Loucy (cell line): ENCODE data around the gene STIM1.
"Not testable (repeated sequence)": the region's sequence is repeated elsewhere in the genome, so short reads cannot be mapped to it uniquely, and the experiment has no call there.

Experiments used
- H2AFZ ChIP-seq: fragments of 200-600 bp; sonication (generic); 2 replicates; pipeline ENCODE4 v1.6.0; 2016; ENCODE audit warnings: antibody characterized with exemption, mild to moderate bottlenecking, low read length, moderate library complexity
- H3F3A ChIP-seq: fragments of 200-600 bp; 2 replicates; pipeline ENCODE4 v1.6.0; 2016; ENCODE audit warnings: antibody characterized with exemption, low read depth, mild to moderate bottlenecking
- H3K27me3 ChIP-seq: fragments of 200-600 bp; sonication (generic); 2 replicates; pipeline ENCODE4 v1.6.1; 2014; ENCODE audit warnings: low read length, mild to moderate bottlenecking; ENCODE audit not compliant: insufficient read depth, poor library complexity, severe bottlenecking
- H3K36me3 ChIP-seq: fragments of 200-600 bp; sonication (generic); 2 replicates; pipeline ENCODE4 v1.6.1; 2016; ENCODE audit warnings: low read length; ENCODE audit not compliant: insufficient read depth
- H3K4me1 ChIP-seq: fragments of 200-600 bp; sonication (generic); 2 replicates; pipeline ENCODE4 v1.5.1; 2014; ENCODE audit warnings: low read length, mild to moderate bottlenecking; ENCODE audit not compliant: insufficient read depth, poor library complexity, severe bottlenecking
- H3K4me2 ChIP-seq: fragments of 200-600 bp; sonication (generic); 2 replicates; pipeline ENCODE4 v1.6.0; 2014; ENCODE audit warnings: antibody characterized with exemption, low read length, low read depth, mild to moderate bottlenecking; ENCODE audit not compliant: poor library complexity, severe bottlenecking
- H3K4me3 ChIP-seq: fragments of 200-600 bp; sonication (generic); 2 replicates; pipeline ENCODE4 v1.5.1; 2014; ENCODE audit warnings: low read length, mild to moderate bottlenecking, mixed read lengths; ENCODE audit not compliant: poor library complexity, severe bottlenecking
- H3K79me2 ChIP-seq: fragments of 200-600 bp; sonication (generic); 2 replicates; pipeline ENCODE4 v1.6.1; 2014; ENCODE audit warnings: low read length; ENCODE audit not compliant: insufficient read depth
- H3K9ac ChIP-seq: fragments of 200-600 bp; sonication (generic); 2 replicates; pipeline ENCODE4 v1.6.0; 2014; ENCODE audit warnings: mild to moderate bottlenecking, low read depth, low read length, moderate library complexity; ENCODE audit not compliant: poor library complexity, severe bottlenecking
- H3K9me2 ChIP-seq: fragments of 200-600 bp; sonication (generic); replicated peaks from 2 replicates; pipeline ENCODE4 v1.6.1; 2016; ENCODE audit warnings: low read depth, low read length, mixed read lengths
- H3K9me3 ChIP-seq: fragments of 200-600 bp; sonication (generic); 2 replicates; pipeline ENCODE4 v1.6.1; 2014; ENCODE audit warnings: mild to moderate bottlenecking, antibody characterized with exemption, low read length, low read depth; ENCODE audit not compliant: insufficient read depth
- H4K20me1 ChIP-seq: fragments of 200-600 bp; sonication (generic); 2 replicates; pipeline ENCODE4 v1.6.0; 2014; ENCODE audit warnings: antibody characterized with exemption, low read length, mild to moderate bottlenecking; ENCODE audit not compliant: insufficient read depth, poor library complexity, severe bottlenecking
- EZH2phosphoT487 ChIP-seq: fragments of 200-600 bp; IDR thresholded peaks from 2 replicates; pipeline ENCODE4 v1.6.1; 2018; ENCODE audit warnings: antibody characterized with exemption, mild to moderate bottlenecking, moderate library complexity, borderline replicate concordance
- TF ChIP-seq, protein P1 (sequence below): fragments of 200-600 bp; sonication (generic); conservative IDR thresholded peaks from 2 replicates; pipeline ENCODE4 v1.5.1; 2014; ENCODE audit warnings: mild to moderate bottlenecking, antibody characterized with exemption, low read length

STIM1 gene

DNA sequence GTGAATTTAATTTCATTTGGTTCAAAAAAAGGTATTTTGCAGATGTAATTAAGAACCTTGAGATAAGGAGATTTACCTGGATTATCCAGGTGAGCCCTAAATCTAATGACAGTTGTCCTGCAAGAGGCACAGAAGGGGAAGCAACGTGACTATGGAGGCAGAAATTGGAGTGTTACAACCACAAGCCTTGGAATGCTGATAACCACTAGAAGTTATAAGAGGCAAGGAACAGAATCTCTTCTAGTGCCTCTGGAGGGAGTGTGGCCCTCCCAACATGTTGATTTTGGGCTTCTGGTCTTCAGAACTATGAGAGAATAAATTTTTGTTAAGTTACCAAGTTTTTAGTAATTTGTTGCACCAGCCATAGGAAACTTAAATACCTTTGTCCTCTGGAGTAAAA lies 271.9 kb downstream of the STIM1 start:
- H3K4me3 ChIP-seq = no peak overlapping the region
- no peak overlapping the region for H2AFZ ChIP-seq
- H3K36me3 ChIP-seq = peaks cover 87% of the 10 kb centered on the region
- H3K4me2 ChIP-seq = no peak overlapping the region
- H3K9me3 ChIP-seq = no peaks in the 10 kb centered on the region
- H3F3A ChIP-seq = no peaks in the 10 kb centered on the region
- H3K79me2 ChIP-seq = no peaks in the 10 kb centered on the region
- TF ChIP-seq, protein P1, sequence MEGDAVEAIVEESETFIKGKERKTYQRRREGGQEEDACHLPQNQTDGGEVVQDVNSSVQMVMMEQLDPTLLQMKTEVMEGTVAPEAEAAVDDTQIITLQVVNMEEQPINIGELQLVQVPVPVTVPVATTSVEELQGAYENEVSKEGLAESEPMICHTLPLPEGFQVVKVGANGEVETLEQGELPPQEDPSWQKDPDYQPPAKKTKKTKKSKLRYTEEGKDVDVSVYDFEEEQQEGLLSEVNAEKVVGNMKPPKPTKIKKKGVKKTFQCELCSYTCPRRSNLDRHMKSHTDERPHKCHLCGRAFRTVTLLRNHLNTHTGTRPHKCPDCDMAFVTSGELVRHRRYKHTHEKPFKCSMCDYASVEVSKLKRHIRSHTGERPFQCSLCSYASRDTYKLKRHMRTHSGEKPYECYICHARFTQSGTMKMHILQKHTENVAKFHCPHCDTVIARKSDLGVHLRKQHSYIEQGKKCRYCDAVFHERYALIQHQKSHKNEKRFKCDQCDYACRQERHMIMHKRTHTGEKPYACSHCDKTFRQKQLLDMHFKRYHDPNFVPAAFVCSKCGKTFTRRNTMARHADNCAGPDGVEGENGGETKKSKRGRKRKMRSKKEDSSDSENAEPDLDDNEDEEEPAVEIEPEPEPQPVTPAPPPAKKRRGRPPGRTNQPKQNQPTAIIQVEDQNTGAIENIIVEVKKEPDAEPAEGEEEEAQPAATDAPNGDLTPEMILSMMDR = no peak
- no peak for TF ChIP-seq EZH2phosphoT487
- no peaks in the 10 kb centered on the region for H4K20me1 ChIP-seq
- H3K9ac ChIP-seq = no peak overlapping the region
- H3K4me1 ChIP-seq = no peaks in the 10 kb centered on the region
- H3K9me2 ChIP-seq = no peaks in the 10 kb centered on the region
- H3K27me3 ChIP-seq = no peaks in the 10 kb centered on the region

DNA sequence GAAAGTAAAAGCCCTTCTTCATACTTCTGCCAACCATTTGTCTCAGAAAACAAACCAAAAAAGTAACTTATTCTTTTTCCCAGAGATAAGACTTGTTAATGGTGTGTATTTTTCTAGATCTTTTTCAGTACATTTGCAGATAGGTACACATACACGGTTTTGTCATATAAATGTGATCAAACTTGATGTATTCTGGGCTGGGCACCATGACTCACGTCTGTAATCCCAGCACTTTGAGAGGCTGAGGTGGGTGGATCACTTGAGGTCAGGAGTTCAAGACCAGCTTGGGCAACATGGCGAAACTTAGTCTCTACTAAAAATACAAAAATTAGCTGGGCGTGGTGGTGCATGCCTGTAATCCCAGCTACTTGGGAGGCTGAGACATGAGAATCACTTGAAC lies 274.8 kb downstream of the STIM1 start:
- not testable (repeated sequence) for H3K4me1 ChIP-seq, H3K27me3 ChIP-seq, H4K20me1 ChIP-seq, H3K4me3 ChIP-seq, H3K79me2 ChIP-seq, H3K9me2 ChIP-seq, H3K9ac ChIP-seq, H3F3A ChIP-seq, H3K4me2 ChIP-seq, H3K9me3 ChIP-seq, H2AFZ ChIP-seq
- H3K36me3 ChIP-seq = peaks cover 87% of the 10 kb centered on the region

DNA sequence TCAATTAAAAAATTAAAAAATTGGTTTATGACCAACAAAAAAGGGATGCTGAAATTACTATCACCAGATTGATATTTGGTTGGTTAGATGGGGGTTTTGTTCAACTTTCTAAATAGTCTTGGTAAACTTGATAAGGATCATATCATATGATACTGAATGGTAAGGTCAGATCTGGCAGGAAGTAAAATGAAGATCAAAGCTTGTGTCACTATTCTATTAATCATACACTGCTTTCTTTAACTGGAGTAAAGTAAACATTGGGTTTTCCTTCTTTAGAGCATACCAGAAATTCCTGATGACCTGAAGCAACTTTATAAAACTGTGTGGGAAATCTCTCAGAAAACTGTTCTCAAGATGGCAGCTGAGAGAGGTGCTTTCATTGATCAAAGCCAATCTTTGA lies 279.3 kb downstream of the STIM1 start:
- H3K36me3 ChIP-seq = peaks cover 75% of the 10 kb centered on the region
- no peaks in the 10 kb centered on the region for H3F3A ChIP-seq
- no peak overlapping the region for H3K4me3 ChIP-seq
- no peaks in the 10 kb centered on the region for H4K20me1 ChIP-seq
- no peaks in the 10 kb centered on the region for H3K79me2 ChIP-seq
- H2AFZ ChIP-seq = no peak overlapping the region
- H3K4me1 ChIP-seq = peaks cover 9% of the 10 kb centered on the region
- H3K9ac ChIP-seq = no peak overlapping the region
- H3K27me3 ChIP-seq = no peaks in the 10 kb centered on the region
- H3K9me3 ChIP-seq = peaks cover 4% of the 10 kb centered on the region; the same call in 1 of the 2 replicates
- no peaks in the 10 kb centered on the region for H3K9me2 ChIP-seq
- no peak for TF ChIP-seq EZH2phosphoT487
- TF ChIP-seq, protein P1 = no peak
- H3K4me2 ChIP-seq = no peak overlapping the region

DNA sequence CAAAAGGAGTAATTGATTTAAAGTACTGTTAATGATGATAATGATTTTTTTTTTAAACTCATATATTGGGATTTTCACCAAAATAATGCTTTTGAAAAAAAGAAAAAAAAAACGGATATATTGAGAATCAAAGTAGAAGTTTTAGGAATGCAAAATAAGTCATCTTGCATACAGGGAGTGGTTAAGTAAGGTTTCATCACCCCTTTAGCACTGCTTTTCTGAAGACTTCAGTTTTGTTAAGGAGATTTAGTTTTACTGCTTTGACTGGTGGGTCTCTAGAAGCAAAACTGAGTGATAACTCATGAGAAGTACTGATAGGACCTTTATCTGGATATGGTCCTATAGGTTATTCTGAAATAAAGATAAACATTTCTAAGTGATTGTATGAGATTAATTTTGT lies 283.0 kb downstream of the STIM1 start:
- H3K4me1 ChIP-seq = peaks cover 9% of the 10 kb centered on the region
- no peak overlapping the region for H3K9ac ChIP-seq
- no peak overlapping the region for H2AFZ ChIP-seq
- H3K4me2 ChIP-seq = no peak overlapping the region
- TF ChIP-seq, protein P1 = no peak
- no peak for TF ChIP-seq EZH2phosphoT487
- no peaks in the 10 kb centered on the region for H3K79me2 ChIP-seq
- H4K20me1 ChIP-seq = no peaks in the 10 kb centered on the region
- H3K9me3 ChIP-seq = peaks cover 10% of the 10 kb centered on the region; the same call in 1 of the 2 replicates
- no peak overlapping the region for H3K4me3 ChIP-seq
- no peaks in the 10 kb centered on the region for H3K9me2 ChIP-seq
- peaks cover 66% of the 10 kb centered on the region for H3K36me3 ChIP-seq
- H3F3A ChIP-seq = no peaks in the 10 kb centered on the region
- H3K27me3 ChIP-seq = no peaks in the 10 kb centered on the region
